H9 (cell line): Measurements from ENCODE around the gene CIT. TPM values are rescaled to one million over a fixed set of nuclear protein-coding genes. Genes with fewer than 3 reads are reported as not detected.

Source experiments
- DNase-seq: peaks from one replicate; pipeline ENCODE4 v3.0.0-alpha.2; 2017
- H2AFZ ChIP-seq: one replicate; pipeline ENCODE4 v1.6.1; 2013; ENCODE audit warnings: mild to moderate bottlenecking, low read length, control low read depth, moderate library complexity
- H2AK5ac ChIP-seq: 2 replicates; pipeline ENCODE4 v1.6.1; 2013; ENCODE audit warnings: low read length, control low read depth, mixed read lengths; ENCODE audit not compliant: insufficient read length
- H2BK120ac ChIP-seq: one replicate; pipeline ENCODE4 v1.6.1; 2013; ENCODE audit warnings: low read depth, mild to moderate bottlenecking, low read length, control low read depth, inconsistent platforms; ENCODE audit not compliant: poor library complexity, severe bottlenecking
- H2BK12ac ChIP-seq: 2 replicates; pipeline ENCODE4 v1.6.1; 2013; ENCODE audit warnings: low read length, control low read depth, mixed read lengths, low read depth; ENCODE audit not compliant: insufficient read length
- H2BK15ac ChIP-seq: 2 replicates; pipeline ENCODE4 v1.6.1; 2013; ENCODE audit warnings: low read depth, low read length, control low read depth
- H2BK20ac ChIP-seq: one replicate; pipeline ENCODE4 v1.6.1; 2013; ENCODE audit warnings: low read depth, mild to moderate bottlenecking, low read length, control low read depth, inconsistent platforms; ENCODE audit not compliant: poor library complexity, severe bottlenecking
- H2BK5ac ChIP-seq: 2 replicates; pipeline ENCODE4 v1.6.1; 2013; ENCODE audit warnings: low read length, control low read depth, mixed read lengths; ENCODE audit not compliant: insufficient read length
- H3K14ac ChIP-seq: 2 replicates; pipeline ENCODE4 v1.6.1; 2013; ENCODE audit warnings: low read length, control low read depth; ENCODE audit not compliant: insufficient read depth
- H3K18ac ChIP-seq: 2 replicates; pipeline ENCODE4 v1.6.1; 2013; ENCODE audit warnings: low read depth, mild to moderate bottlenecking, mixed read lengths, low read length, control low read depth; ENCODE audit not compliant: insufficient read length
- H3K23ac ChIP-seq: 2 replicates; pipeline ENCODE4 v1.6.1; 2013; ENCODE audit warnings: low read length, control low read depth, mixed read lengths, low read depth; ENCODE audit not compliant: insufficient read length
- H3K23me2 ChIP-seq: 2 replicates; pipeline ENCODE4 v1.6.1; 2013; ENCODE audit warnings: low read depth, mild to moderate bottlenecking, mixed read lengths, low read length, control low read depth; ENCODE audit not compliant: insufficient read length, poor library complexity, severe bottlenecking
- H3K27ac ChIP-seq: 2 replicates; pipeline ENCODE4 v1.5.1; 2013; ENCODE audit warnings: low read length, control low read depth, mixed read lengths, low read depth; ENCODE audit not compliant: insufficient read length
- H3K27me3 ChIP-seq: 2 replicates; pipeline ENCODE4 v1.6.1; 2013; ENCODE audit warnings: low read length, control low read depth, inconsistent platforms; ENCODE audit not compliant: insufficient read depth
- H3K4ac ChIP-seq: 2 replicates; pipeline ENCODE4 v1.6.1; 2013; ENCODE audit warnings: low read depth, mild to moderate bottlenecking, control low read depth, inconsistent platforms, low read length, moderate library complexity
- H3K4me1 ChIP-seq: 2 replicates; pipeline ENCODE4 v1.6.1; 2013; ENCODE audit warnings: low read length, control low read depth, inconsistent platforms; ENCODE audit not compliant: insufficient read depth
- H3K4me2 ChIP-seq: 2 replicates; pipeline ENCODE4 v1.6.1; 2013; ENCODE audit warnings: low read length, control low read depth, mixed read lengths; ENCODE audit not compliant: insufficient read length, insufficient read depth
- H3K56ac ChIP-seq: 2 replicates; pipeline ENCODE4 v1.6.1; 2013; ENCODE audit warnings: low read depth, mild to moderate bottlenecking, mixed read lengths, low read length, control low read depth; ENCODE audit not compliant: insufficient read length
- H3K79me1 ChIP-seq: 2 replicates; pipeline ENCODE4 v1.6.1; 2013; ENCODE audit warnings: low read depth, mild to moderate bottlenecking, moderate library complexity, low read length, control low read depth, inconsistent platforms; ENCODE audit not compliant: insufficient read depth, poor library complexity, severe bottlenecking
- H3K79me2 ChIP-seq: 2 replicates; pipeline ENCODE4 v1.6.1; 2013; ENCODE audit warnings: low read length, control low read depth, inconsistent platforms; ENCODE audit not compliant: insufficient read depth
- H3K9ac ChIP-seq: 2 replicates; pipeline ENCODE4 v1.6.1; 2013; ENCODE audit warnings: low read length, control low read depth, mixed read lengths; ENCODE audit not compliant: insufficient read length; ENCODE audit errors: extremely low read depth
- H3K9me3 ChIP-seq: one replicate; pipeline ENCODE4 v1.6.1; 2013; ENCODE audit warnings: low read depth, low read length, inconsistent platforms; ENCODE audit not compliant: control insufficient read depth
- H3T11ph ChIP-seq: one replicate; pipeline ENCODE4 v1.6.1; 2013; ENCODE audit warnings: mild to moderate bottlenecking, low read length, control low read depth, inconsistent platforms
- H4K20me1 ChIP-seq: one replicate; pipeline ENCODE4 v1.6.1; 2013; ENCODE audit not compliant: control insufficient read depth, insufficient read length, insufficient read depth
- H4K5ac ChIP-seq: 2 replicates; pipeline ENCODE4 v1.6.1; 2013; ENCODE audit warnings: low read depth, mild to moderate bottlenecking, mixed read lengths, low read length, control low read depth; ENCODE audit not compliant: insufficient read length
- H4K8ac ChIP-seq: replicated peaks from 2 replicates; pipeline ENCODE4 v1.6.1; 2013; ENCODE audit warnings: low read length, control low read depth, mixed read lengths, low read depth; ENCODE audit not compliant: insufficient read length
- H4K91ac ChIP-seq: 2 replicates; pipeline ENCODE4 v1.6.1; 2013; ENCODE audit warnings: low read depth, mild to moderate bottlenecking, moderate library complexity, mixed read lengths, low read length, control low read depth; ENCODE audit not compliant: insufficient read length
- H3K27ac Mint-ChIP-seq, 3 experiments: 2 replicates in 2 of 3; 3 replicates in 1 of 3; pipeline ENCODE4 v1.8.0; 2020 to 2021; ENCODE audit warnings: mixed read lengths in 3 of 3, mild to moderate bottlenecking in 1 of 3, moderate library complexity in 1 of 3
- H3K27me3 Mint-ChIP-seq: 2 replicates; pipeline ENCODE4 v1.8.0; 2021; ENCODE audit warnings: low read depth, mild to moderate bottlenecking, moderate library complexity, mixed read lengths
- H3K36me3 Mint-ChIP-seq, 3 experiments: 2 replicates in 2 of 3; 3 replicates in 1 of 3; pipeline ENCODE4 v1.8.0; 2020 to 2021; ENCODE audit warnings: low read depth in 3 of 3, mixed read lengths in 3 of 3; ENCODE audit not compliant: insufficient read depth in 1 of 3
- H3K4me1 Mint-ChIP-seq, 2 experiments: 2 replicates each; pipeline ENCODE4 v1.8.0; 2020; ENCODE audit warnings: mixed read lengths in 2 of 2
- H3K4me3 Mint-ChIP-seq, 2 experiments: 2 replicates in 1 of 2; 3 replicates in 1 of 2; pipeline ENCODE4 v1.8.0; 2020 to 2021; ENCODE audit warnings: mild to moderate bottlenecking in 2 of 2, mixed read lengths in 2 of 2, moderate library complexity in 1 of 2
- H3K9me3 Mint-ChIP-seq, 2 experiments: 2 replicates in 1 of 2; 3 replicates in 1 of 2; pipeline ENCODE4 v1.8.0; 2020; ENCODE audit warnings: mild to moderate bottlenecking in 2 of 2, mixed read lengths in 2 of 2, moderate library complexity in 1 of 2
- CTCF ChIP-seq: fragments of 200-600 bp; sonication (generic); conservative IDR thresholded peaks from 3 replicates; pipeline ENCODE4 v1.8.0; 2021; ENCODE audit warnings: antibody characterized with exemption, mild to moderate bottlenecking
- whole genome bisulfite sequencing: extraction: QIAGEN DNeasy Blood & Tissue Kit; methylation state at CpG from one replicate; pipeline ENCODE4 v1.1.7; 2013; ENCODE audit warnings: missing lambda C conversion rate, low lambda C conversion rate, mixed read lengths; ENCODE audit not compliant: insufficient read length; ENCODE audit errors: extremely low coverage; 5-methylcytosine and 5-hydroxymethylcytosine counted together
- total RNA-seq: library from RNA; stranded (reverse); gene quantifications from 2 replicates; pipeline ENCODE4 v1.2.1, GENCODE V29; 2021

The CIT gene
- total RNA-seq, 1 experiment from 2014 or later = 55.3 TPM

GRCh38 chr12:119864591-119864990 lies 12.5 kb downstream of the CIT start:
- Mint-ChIP-seq H3K9me3 (no peaks in the 10 kb centered on the region), H3K27me3 (no peaks in the 10 kb centered on the region), H3K36me3 (peaks cover 21 to 76% (median 54%) of the 10 kb centered on the region in 3 experiments), H3K4me1 (no peaks in the 10 kb centered on the region), H3K27ac (no peak overlapping the region), H3K4me3 (no peak overlapping the region)
- no peaks in the 10 kb centered on the region for H3K9me3 ChIP-seq
- no peak overlapping the region for H3K23ac ChIP-seq
- no peaks in the 10 kb centered on the region for H3K79me1 ChIP-seq
- H3K27ac ChIP-seq = no peak overlapping the region
- WGBS = no CpG with 5 or more reads among the region's 2 CpGs
- no peaks in the 10 kb centered on the region for H3K27me3 ChIP-seq
- no peak overlapping the region for H4K5ac ChIP-seq
- no peaks in the 10 kb centered on the region for H3K79me2 ChIP-seq
- H2AK5ac ChIP-seq = no peak overlapping the region
- H3K4me1 ChIP-seq = no peaks in the 10 kb centered on the region
- no peak overlapping the region for H3K18ac ChIP-seq
- no peak overlapping the region for H4K8ac ChIP-seq
- no peak overlapping the region for H2BK12ac ChIP-seq
- H3T11ph ChIP-seq = no peak overlapping the region
- no peak overlapping the region for H3K9ac ChIP-seq
- H2BK5ac ChIP-seq = no peak overlapping the region
- H3K23me2 ChIP-seq = no peaks in the 10 kb centered on the region
- no peak overlapping the region for H4K91ac ChIP-seq
- no peak for TF ChIP-seq CTCF
- H3K56ac ChIP-seq = no peak overlapping the region
- H4K20me1 ChIP-seq = no peaks in the 10 kb centered on the region
- no peak overlapping the region for H3K14ac ChIP-seq
- H2BK120ac ChIP-seq = no peak overlapping the region
- no peak for DNase-seq
- H2BK15ac ChIP-seq = no peak overlapping the region
- H3K4ac ChIP-seq = no peak overlapping the region
- H2BK20ac ChIP-seq = no peak overlapping the region
- H2AFZ ChIP-seq = no peak overlapping the region
- no peak overlapping the region for H3K4me2 ChIP-seq
